ENCODE results near the gene NLGN1. TPM values are rescaled to one million over a fixed set of nuclear protein-coding genes. Genes with fewer than 3 reads are reported as not detected.

The NLGN1 gene
- total and polyA plus RNA-seq, 2 of the 8 experiments (the other 6 are each of a cell fraction or from before 2014, with no cell fraction given) = 7.8 to 14.8 TPM

DNA sequence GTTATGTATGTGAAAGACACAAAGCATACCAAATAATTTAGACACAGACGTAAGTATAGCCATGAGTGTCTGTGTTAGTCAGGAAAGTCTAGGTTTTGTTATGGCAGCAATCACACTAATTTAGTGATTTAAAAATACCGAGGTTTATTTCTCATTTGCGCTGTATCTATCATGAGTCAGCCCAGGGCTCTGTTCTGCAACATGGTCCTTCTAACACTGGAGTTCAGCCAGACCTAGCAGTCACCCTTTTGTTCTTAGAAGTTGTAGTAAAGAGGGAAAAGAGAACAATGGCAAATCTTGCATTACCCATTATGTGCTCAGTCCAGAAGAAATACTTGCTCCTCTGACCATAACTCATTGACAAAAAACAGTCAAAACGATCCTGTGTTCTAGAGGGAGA is 311.5 kb downstream of the NLGN1 start:
- H2AK5ac ChIP-seq (ENCODE audit: low read depth, low read length) = no peak overlapping the region
- H3K23me2 ChIP-seq (ENCODE audit: low read depth, low read length) = no peaks in the 10 kb centered on the region
- no peak overlapping the region for H3K4ac ChIP-seq (replicated peaks; ENCODE audit: insufficient read length, low read depth, low read length)
- ChIA-PET POLR2A (ENCODE audit: partially characterized antibody) (no interaction called here), CTCF (ENCODE audit: partially characterized antibody) (interaction anchor here (0.7 to 0.8 kb wide), 3 partner anchors 8 to 24 kb away, joined by 3 read pairs; no protein-coding TSS in a partner anchor)
- H2AFZ ChIP-seq (ENCODE audit: low read length) = no peak overlapping the region
- no peak overlapping the region for H2BK12ac ChIP-seq (ENCODE audit: low read depth, low read length)
- H2BK120ac ChIP-seq (replicated peaks; ENCODE audit: low read depth, low read length) = no peak overlapping the region
- no peaks in the 10 kb centered on the region for H4K20me1 ChIP-seq (replicated peaks in 1 of 2; ENCODE audit: control insufficient read depth in 1 of 2, insufficient read depth in 2 of 2, low read length in 2 of 2)
- H3K14ac ChIP-seq (ENCODE audit: insufficient read length) = no peak overlapping the region
- H3K36me3 ChIP-seq (ENCODE audit: control insufficient read depth in 2 of 4, insufficient read depth in 4 of 4, low read length in 3 of 4) = no peaks in the 10 kb centered on the region
- peaks cover 0 to 4% (median 0%) of the 10 kb centered on the region in 4 experiments; a peak in 1 of 7 replicates for H3K4me1 ChIP-seq (replicated peaks in 1 of 4; ENCODE audit: control insufficient read depth in 3 of 4, insufficient read depth in 4 of 4, low read length in 3 of 4)
- H3K9me3 ChIP-seq (ENCODE audit: insufficient read depth in 2 of 2, low read depth in 1 of 2, low read length in 1 of 2) = no peaks in the 10 kb centered on the region
- TF ChIP-seq POLR2A (IDR thresholded peaks at IDR 0.05; ENCODE audit: control extremely low read depth in 1 of 2, low read depth in 2 of 2, low read length in 2 of 2) (no peak), TEAD4 (IDR thresholded peaks at IDR 0.05; ENCODE audit: low read depth, low read length) (no peak)
- H3K18ac ChIP-seq (ENCODE audit: extremely low read depth, low read length) = no peak overlapping the region
- no peak overlapping the region for H4K8ac ChIP-seq (ENCODE audit: extremely low read depth, insufficient read depth, low read length)
- no peak overlapping the region for H2BK15ac ChIP-seq (ENCODE audit: low read length)
- H3K27ac ChIP-seq (ENCODE audit: low read depth, low read length) = no peak overlapping the region
- H3K56ac ChIP-seq (replicated peaks; ENCODE audit: insufficient read length, low read depth, low read length) = no peak overlapping the region
- no peak overlapping the region for H4K91ac ChIP-seq (replicated peaks; ENCODE audit: insufficient read length, low read length)
- H3K27me3 ChIP-seq (replicated peaks in 1 of 4; ENCODE audit: control insufficient read depth in 3 of 4, extremely low read depth in 1 of 4, insufficient read depth in 3 of 4, low read length in 3 of 4) = no peaks in the 10 kb centered on the region
- no peak overlapping the region for H2BK5ac ChIP-seq (ENCODE audit: low read depth, low read length)
- DNase-seq (ENCODE audit: low read depth in 1 of 2, low spot score in 2 of 2) = no peak
- no peak overlapping the region for H3K4me3 ChIP-seq (ENCODE audit: extremely low read depth in 1 of 4, insufficient read depth in 2 of 4, low read depth in 3 of 4, low read length in 4 of 4)
- no peak overlapping the region for H4K5ac ChIP-seq (ENCODE audit: insufficient read length, low read depth, low read length)
- H3K4me2 ChIP-seq (ENCODE audit: insufficient read depth in 1 of 2, low read depth in 2 of 2, low read length in 2 of 2) = no peak overlapping the region
- no peak for FAIRE-seq
- H3K23ac ChIP-seq (ENCODE audit: insufficient read length) = no peak overlapping the region
- 91% methylated on average over 4 of the region's 4 CpGs; no CpG with 5 or more reads in 1 of the 2 experiments for WGBS, 2 experiments (ENCODE audit: extremely low coverage in 1 of 2, insufficient coverage in 1 of 2, insufficient read length in 1 of 2, insufficient replicate concordance in 2 of 2, low coverage in 1 of 2, low lambda C conversion rate in 2 of 2, missing lambda C conversion rate in 1 of 2)
- no peak overlapping the region for H3K9ac ChIP-seq (replicated peaks in 1 of 4; ENCODE audit: extremely low read depth in 1 of 4, low read depth in 3 of 4, low read length in 3 of 4)
- H3K79me1 ChIP-seq (ENCODE audit: low read depth, low read length) = no peaks in the 10 kb centered on the region
- H2BK20ac ChIP-seq (ENCODE audit: low read length) = no peak overlapping the region
- H3K79me2 ChIP-seq (ENCODE audit: control insufficient read depth in 1 of 2, insufficient read depth in 2 of 2, low read length in 2 of 2) = no peaks in the 10 kb centered on the region
